ENCODE data around the gene B4GALT6. TPM values are rescaled to one million over a fixed set of nuclear protein-coding genes. Genes with fewer than 3 reads are reported as not detected.

The B4GALT6 gene
- polyA plus RNA-seq, 1 donor (not counting 4 experiments of a cell fraction or from before 2014, with no cell fraction given) = 7.1 TPM

DNA sequence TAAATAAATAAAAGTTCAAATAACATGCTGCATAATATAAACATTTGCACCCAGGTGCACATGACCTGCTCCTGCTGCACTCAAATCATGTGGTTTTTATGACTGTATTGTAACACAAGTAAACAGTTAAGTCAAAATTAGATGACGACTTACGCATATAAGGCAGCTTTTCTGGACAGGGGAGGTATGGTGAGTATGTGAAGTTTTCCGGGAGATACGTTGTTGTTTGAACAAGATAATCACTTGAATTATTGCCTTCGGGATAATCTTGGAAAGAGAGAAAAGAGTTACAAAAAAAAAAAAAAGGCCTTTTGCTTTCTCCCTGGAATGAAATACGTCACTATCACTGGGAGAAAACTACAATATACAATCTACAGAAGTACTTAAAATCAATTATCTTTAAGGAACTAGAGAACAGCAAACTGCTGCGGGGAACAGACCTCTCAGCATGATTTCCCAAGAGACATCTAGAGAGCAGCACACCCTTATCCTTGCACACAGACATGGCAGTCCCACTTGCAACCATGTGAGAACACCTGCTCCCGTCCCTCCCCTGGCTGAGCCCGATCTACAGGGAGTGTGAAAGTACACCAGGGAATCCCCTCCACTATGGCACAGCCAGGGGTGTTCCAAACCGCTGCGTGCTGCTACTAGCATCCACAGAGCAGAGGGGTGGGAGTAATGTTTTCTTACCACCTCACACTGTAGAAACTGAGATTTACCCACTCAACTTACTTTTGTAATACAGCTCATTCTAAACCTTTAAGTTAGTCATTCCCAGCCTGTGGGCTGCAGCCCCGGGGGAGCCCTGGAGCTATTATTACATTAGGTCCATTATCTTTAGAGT, 26.3 kb downstream of the B4GALT6 start:
- no peaks in the 10 kb centered on the region for H3K27me3 ChIP-seq (ENCODE audit: control insufficient read depth, extremely low read depth, insufficient read depth, low read length)
- no peaks in the 10 kb centered on the region for H3K4me1 ChIP-seq (ENCODE audit: control insufficient read depth, extremely low read depth, insufficient read depth, low read length)
- no peak for FAIRE-seq
- H3K4me2 ChIP-seq (ENCODE audit: control insufficient read depth, extremely low read depth, insufficient read depth, low read depth, low read length) = no peak overlapping the region
- H2AFZ ChIP-seq (ENCODE audit: control insufficient read depth, low read length) = no peak overlapping the region
- H3K4me3 ChIP-seq (ENCODE audit: control insufficient read depth in 2 of 3, extremely low read depth in 1 of 3, insufficient read depth in 2 of 3, low read depth in 1 of 3, low read length in 3 of 3) = no peak overlapping the region
- no peak for TF ChIP-seq EZH2 (IDR thresholded peaks at IDR 0.05; ENCODE audit: low read length)
- TF ChIP-seq, protein P1, sequence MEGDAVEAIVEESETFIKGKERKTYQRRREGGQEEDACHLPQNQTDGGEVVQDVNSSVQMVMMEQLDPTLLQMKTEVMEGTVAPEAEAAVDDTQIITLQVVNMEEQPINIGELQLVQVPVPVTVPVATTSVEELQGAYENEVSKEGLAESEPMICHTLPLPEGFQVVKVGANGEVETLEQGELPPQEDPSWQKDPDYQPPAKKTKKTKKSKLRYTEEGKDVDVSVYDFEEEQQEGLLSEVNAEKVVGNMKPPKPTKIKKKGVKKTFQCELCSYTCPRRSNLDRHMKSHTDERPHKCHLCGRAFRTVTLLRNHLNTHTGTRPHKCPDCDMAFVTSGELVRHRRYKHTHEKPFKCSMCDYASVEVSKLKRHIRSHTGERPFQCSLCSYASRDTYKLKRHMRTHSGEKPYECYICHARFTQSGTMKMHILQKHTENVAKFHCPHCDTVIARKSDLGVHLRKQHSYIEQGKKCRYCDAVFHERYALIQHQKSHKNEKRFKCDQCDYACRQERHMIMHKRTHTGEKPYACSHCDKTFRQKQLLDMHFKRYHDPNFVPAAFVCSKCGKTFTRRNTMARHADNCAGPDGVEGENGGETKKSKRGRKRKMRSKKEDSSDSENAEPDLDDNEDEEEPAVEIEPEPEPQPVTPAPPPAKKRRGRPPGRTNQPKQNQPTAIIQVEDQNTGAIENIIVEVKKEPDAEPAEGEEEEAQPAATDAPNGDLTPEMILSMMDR (optimal IDR thresholded peaks at IDR 0.05 in 1 of 3, IDR thresholded peaks at IDR 0.05 in 1 of 3, conservative IDR thresholded peaks at IDR 0.05 in 1 of 3; ENCODE audit: extremely low read depth in 1 of 3, insufficient read depth in 2 of 3, low read length in 3 of 3) = no peak
- H3K9me1 ChIP-seq (ENCODE audit: control insufficient read depth, extremely low read depth, insufficient read depth, low read length) = no peaks in the 10 kb centered on the region
- DNase-seq (ENCODE audit: low read depth, low spot score) = no peak
- H3K79me2 ChIP-seq (ENCODE audit: control insufficient read depth, insufficient read depth, low read length) = no peaks in the 10 kb centered on the region
- no peaks in the 10 kb centered on the region for H4K20me1 ChIP-seq (ENCODE audit: control insufficient read depth, extremely low read depth, insufficient read depth, low read length)
- H3K9ac ChIP-seq (ENCODE audit: control insufficient read depth, extremely low read depth, insufficient read depth, low read length) = no peak overlapping the region
- no peaks in the 10 kb centered on the region for H3K9me3 ChIP-seq (ENCODE audit: control insufficient read depth, low read depth, low read length)
- peaks cover 0 to 1% of the 10 kb centered on the region in 2 experiments for H3K36me3 ChIP-seq (ENCODE audit: control insufficient read depth in 2 of 2, extremely low read depth in 1 of 2, insufficient read depth in 2 of 2, low read length in 2 of 2)
- H3K27ac ChIP-seq (ENCODE audit: control insufficient read depth, insufficient read depth, low read length) = no peak overlapping the region
- dilution Hi-C loops (cut with MboI; ENCODE audit: extremely low pct_ligation_motif_present, low sequenced_read_pairs) = no loop called here

- Histone ChIP-seq H3K4me2 (ENCODE audit: control insufficient read depth, extremely low read depth, insufficient read depth, low read depth, low read length) (no peak overlapping the region), H3K4me3 (ENCODE audit: control insufficient read depth in 2 of 3, extremely low read depth in 1 of 3, insufficient read depth in 2 of 3, low read depth in 1 of 3, low read length in 3 of 3) (no peak overlapping the region), H3K9ac (ENCODE audit: control insufficient read depth, extremely low read depth, insufficient read depth, low read length) (no peak overlapping the region), H3K4me1 (ENCODE audit: control insufficient read depth, extremely low read depth, insufficient read depth, low read length) (no peaks in the 10 kb centered on the region), H2AFZ (ENCODE audit: control insufficient read depth, low read length) (no peak overlapping the region), H3K9me3 (ENCODE audit: control insufficient read depth, low read depth, low read length) (no peaks in the 10 kb centered on the region), H3K79me2 (ENCODE audit: control insufficient read depth, insufficient read depth, low read length) (no peaks in the 10 kb centered on the region), H3K27ac (ENCODE audit: control insufficient read depth, insufficient read depth, low read length) (no peak overlapping the region), H3K27me3 (ENCODE audit: control insufficient read depth, extremely low read depth, insufficient read depth, low read length) (no peaks in the 10 kb centered on the region), H4K20me1 (ENCODE audit: control insufficient read depth, extremely low read depth, insufficient read depth, low read length) (no peaks in the 10 kb centered on the region), H3K36me3 (ENCODE audit: control insufficient read depth in 2 of 2, extremely low read depth in 1 of 2, insufficient read depth in 2 of 2, low read length in 2 of 2) (peaks cover 0 to 1% of the 10 kb centered on the region in 2 experiments), H3K9me1 (ENCODE audit: control insufficient read depth, extremely low read depth, insufficient read depth, low read length) (no peaks in the 10 kb centered on the region)
- dilution Hi-C loops (cut with MboI; ENCODE audit: extremely low pct_ligation_motif_present, low sequenced_read_pairs) = no loop called here
- FAIRE-seq = no peak
- no peak for DNase-seq (ENCODE audit: low read depth, low spot score)
- no peak for TF ChIP-seq EZH2 (IDR thresholded peaks at IDR 0.05; ENCODE audit: low read length)
- TF ChIP-seq, protein P1 (optimal IDR thresholded peaks at IDR 0.05 in 1 of 3, IDR thresholded peaks at IDR 0.05 in 1 of 3, conservative IDR thresholded peaks at IDR 0.05 in 1 of 3; ENCODE audit: extremely low read depth in 1 of 3, insufficient read depth in 2 of 3, low read length in 3 of 3) = no peak
These were observed 27.6 kb downstream of the B4GALT6 start for GRCh38 chr18:31656754-31657153.

All from keratinocyte (primary cell).